HG03066 (cell line): ENCODE results near the gene SOX18.

Experiments
- ATAC-seq: cut with Tn5 transposase; IDR thresholded peaks from one replicate; pipeline ENCODE4 v1.9.1; 2021; ENCODE audit warnings: low read depth; ENCODE audit not compliant: unreplicated experiment

SOX18 gene

GRCh38 chr20:64069209-64069613 lies 19.8 kb upstream of the SOX18 start:
- no peak for ATAC-seq

- ATAC-seq = no peak
Observed at GRCh38 chr20:64068386-64069208, 19.2 kb upstream of the SOX18 start.

GRCh38 chr20:64067733-64068307 lies 18.4 kb upstream of the SOX18 start:
- ATAC-seq = no peak

GRCh38 chr20:64067005-64067632 lies 17.7 kb upstream of the SOX18 start:
- no peak for ATAC-seq

- ATAC-seq = no peak
Observed at GRCh38 chr20:64065974-64066343, 16.5 kb upstream of the SOX18 start.

- ATAC-seq = no peak
Observed at GRCh38 chr20:64065062-64065973, 15.9 kb upstream of the SOX18 start.

GRCh38 chr20:64064145-64064698 lies 14.8 kb upstream of the SOX18 start:
- ATAC-seq = no peak

GRCh38 chr20:64063389-64064144 lies 14.1 kb upstream of the SOX18 start:
- no peak for ATAC-seq

GRCh38 chr20:64062596-64063388 lies 13.4 kb upstream of the SOX18 start, which contains the start of gene TCEA2:
Gene TCEA2, plus strand, starts transcription at chr20:64063198. Its CDS starts 115 bp downstream, at chr20:64063313.
- ATAC-seq = peak; percentile 71

- ATAC-seq = no peak
Observed at GRCh38 chr20:64062276-64062595, 12.8 kb upstream of the SOX18 start.

- no peak for ATAC-seq
Observed at GRCh38 chr20:64058536-64058935, 9.1 kb upstream of the SOX18 start.

GRCh38 chr20:64057628-64058498 lies 8.4 kb upstream of the SOX18 start:
- ATAC-seq = no peak

- ATAC-seq = no peak
Observed at GRCh38 chr20:64056889-64057627, 7.6 kb upstream of the SOX18 start.

GRCh38 chr20:64056639-64056888 lies 7.1 kb upstream of the SOX18 start:
- ATAC-seq = no peak

- no peak for ATAC-seq
Observed at GRCh38 chr20:64055893-64056638, 6.6 kb upstream of the SOX18 start.

- ATAC-seq = no peak
Observed at GRCh38 chr20:64055396-64055892, 6.0 kb upstream of the SOX18 start.
